H1 (cell line): ENCODE measurements around the gene PTPRJ. TPM values are rescaled to one million over a fixed set of nuclear protein-coding genes. Genes with fewer than 3 reads are reported as not detected.

Source experiments
- CTCF ChIA-PET: fragments of 300-600 bp; sonication (Branson Sonifier 250); formaldehyde crosslinking; loops from one replicate; lab custom pipeline; 2021; ENCODE audit not compliant: partially characterized antibody; lab: Charles Lee
- POLR2A ChIA-PET: fragments of 300-600 bp; sonication (Branson Sonifier 250); formaldehyde crosslinking; loops from one replicate; lab custom pipeline; 2021; ENCODE audit warnings: inconsistent platforms; ENCODE audit not compliant: partially characterized antibody; lab: Charles Lee
- DNase-seq, 2 experiments: peaks; one replicate each; pipeline versions ENCODE4 v3.0.0 to v3.0.0-alpha.2; 2010 to 2022; ENCODE audit warnings: low spot score in 2 of 2, low read depth in 1 of 2, mixed read lengths in 1 of 2
- FAIRE-seq: peaks from 2 replicates; lab custom pipeline; 2011; peaks lifted over from hg19 to GRCh38; lab: Jason Lieb, UNC
- H2AFZ ChIP-seq: 2 replicates; pipeline ENCODE4 v1.8.1; 2012; ENCODE audit warnings: low read length, inconsistent platforms
- H2AK5ac ChIP-seq: 2 replicates; pipeline ENCODE4 v1.6.1; 2013; ENCODE audit warnings: low read depth, low read length
- H2BK120ac ChIP-seq: replicated peaks from 2 replicates; pipeline ENCODE3; 2013; ENCODE audit warnings: low read depth, low read length, inconsistent platforms
- H2BK12ac ChIP-seq: 2 replicates; pipeline ENCODE4 v1.6.1; 2013; ENCODE audit warnings: low read depth, low read length
- H2BK15ac ChIP-seq: 2 replicates; pipeline ENCODE4 v1.6.1; 2013; ENCODE audit warnings: low read length
- H2BK20ac ChIP-seq: 2 replicates; pipeline ENCODE4 v1.6.1; 2013; ENCODE audit warnings: low read length
- H2BK5ac ChIP-seq: 2 replicates; pipeline ENCODE4 v1.6.1; 2013; ENCODE audit warnings: low read depth, low read length
- H3K14ac ChIP-seq: 2 replicates; pipeline ENCODE4 v1.6.1; 2013; ENCODE audit warnings: inconsistent platforms; ENCODE audit not compliant: insufficient read length
- H3K18ac ChIP-seq: 2 replicates; pipeline ENCODE4 v1.6.1; 2013; ENCODE audit warnings: low read length; ENCODE audit errors: extremely low read depth
- H3K23ac ChIP-seq: 2 replicates; pipeline ENCODE4 v1.6.1; 2013; ENCODE audit warnings: inconsistent platforms; ENCODE audit not compliant: insufficient read length
- H3K23me2 ChIP-seq: 2 replicates; pipeline ENCODE4 v1.6.1; 2013; ENCODE audit warnings: low read depth, low read length
- H3K27ac ChIP-seq: 2 replicates; pipeline ENCODE4 v1.6.1; 2011; ENCODE audit warnings: low read depth, low read length, inconsistent platforms
- H3K27me3 ChIP-seq, 4 experiments: replicated peaks in 1 of 4; 1 replicate in 1 of 4; 2 replicates in 3 of 4; pipeline versions ENCODE4 v1.6.1 to v1.8.1; 2011 to 2013; ENCODE audit warnings: low read length in 3 of 4, mild to moderate bottlenecking in 3 of 4, inconsistent platforms in 2 of 4, mixed read lengths in 2 of 4, moderate library complexity in 1 of 4; ENCODE audit not compliant: control insufficient read depth in 3 of 4, insufficient read depth in 3 of 4; ENCODE audit errors: extremely low read depth in 1 of 4
- H3K36me3 ChIP-seq, 4 experiments: 2 replicates each; pipeline versions ENCODE4 v1.6.1 to v1.8.1; 2011 to 2013; ENCODE audit warnings: mild to moderate bottlenecking in 4 of 4, low read length in 3 of 4, moderate library complexity in 2 of 4, control low read depth in 1 of 4, inconsistent platforms in 1 of 4; ENCODE audit not compliant: insufficient read depth in 4 of 4, control insufficient read depth in 2 of 4
- H3K4ac ChIP-seq: replicated peaks from 2 replicates; pipeline ENCODE3; 2013; ENCODE audit warnings: low read length, low read depth, mixed read lengths, inconsistent platforms; ENCODE audit not compliant: insufficient read length
- H3K4me1 ChIP-seq, 4 experiments: replicated peaks in 1 of 4; 1 replicate in 1 of 4; 2 replicates in 3 of 4; pipeline versions ENCODE4 v1.6.1 to v1.8.1; 2011 to 2013; ENCODE audit warnings: low read length in 3 of 4, inconsistent platforms in 2 of 4, mixed read lengths in 1 of 4; ENCODE audit not compliant: insufficient read depth in 4 of 4, control insufficient read depth in 3 of 4
- H3K4me2 ChIP-seq, 2 experiments: 2 replicates each; pipeline versions ENCODE4 v1.6.1 to v1.8.1; 2011 to 2013; ENCODE audit warnings: low read depth in 2 of 2, low read length in 2 of 2, control low read depth in 1 of 2, inconsistent platforms in 1 of 2, mild to moderate bottlenecking in 1 of 2; ENCODE audit not compliant: insufficient read depth in 1 of 2
- H3K4me3 ChIP-seq, 4 experiments: fragments of 200-600, 300-600 bp in 1 of 4; sonication (generic), shearing (Covaris generic), sonication (Bioruptor Twin) in 1 of 4; 2 replicates each; pipeline versions ENCODE4 v1.5.1 to v1.8.1; 2011 to 2016; ENCODE audit warnings: low read length in 4 of 4, low read depth in 3 of 4, control low read depth in 2 of 4, inconsistent platforms in 2 of 4, mild to moderate bottlenecking in 2 of 4, mixed read lengths in 1 of 4, moderate library complexity in 1 of 4; ENCODE audit not compliant: insufficient read depth in 2 of 4; ENCODE audit errors: extremely low read depth in 1 of 4
- H3K56ac ChIP-seq: replicated peaks from 2 replicates; pipeline ENCODE3; 2013; ENCODE audit warnings: low read depth, mild to moderate bottlenecking, mixed read lengths, low read length, inconsistent platforms; ENCODE audit not compliant: insufficient read length
- H3K79me1 ChIP-seq: 2 replicates; pipeline ENCODE4 v1.6.1; 2013; ENCODE audit warnings: low read depth, low read length, control low read depth
- H3K79me2 ChIP-seq, 2 experiments: 2 replicates each; pipeline versions ENCODE4 v1.6.1 to v1.8.1; 2012 to 2013; ENCODE audit warnings: low read length in 2 of 2, mild to moderate bottlenecking in 2 of 2, inconsistent platforms in 1 of 2; ENCODE audit not compliant: insufficient read depth in 2 of 2, control insufficient read depth in 1 of 2
- H3K9ac ChIP-seq, 4 experiments: replicated peaks in 1 of 4; 1 replicate in 1 of 4; 2 replicates in 3 of 4; pipeline versions ENCODE4 v1.6.1 to v1.8.1; 2011 to 2013; ENCODE audit warnings: low read depth in 3 of 4, low read length in 3 of 4, control low read depth in 2 of 4, mild to moderate bottlenecking in 2 of 4, moderate library complexity in 2 of 4, inconsistent platforms in 1 of 4; ENCODE audit errors: extremely low read depth in 1 of 4
- H3K9me3 ChIP-seq, 2 experiments: 2 replicates each; pipeline versions ENCODE4 v1.6.1 to v1.8.1; 2012 to 2013; ENCODE audit warnings: mild to moderate bottlenecking in 2 of 2, moderate library complexity in 2 of 2, control low read depth in 1 of 2, inconsistent platforms in 1 of 2, low read depth in 1 of 2, low read length in 1 of 2, mixed read lengths in 1 of 2; ENCODE audit not compliant: insufficient read depth in 2 of 2
- H4K20me1 ChIP-seq, 2 experiments: replicated peaks in 1 of 2; 2 replicates each; pipeline versions ENCODE3 to v1.8.1; 2011 to 2013; ENCODE audit warnings: inconsistent platforms in 2 of 2, low read length in 2 of 2, mild to moderate bottlenecking in 1 of 2; ENCODE audit not compliant: insufficient read depth in 2 of 2, control insufficient read depth in 1 of 2
- H4K5ac ChIP-seq: 2 replicates; pipeline ENCODE4 v1.6.1; 2013; ENCODE audit warnings: low read length, low read depth, mixed read lengths, inconsistent platforms; ENCODE audit not compliant: insufficient read length
- H4K8ac ChIP-seq: 2 replicates; pipeline ENCODE4 v1.8.0; 2013; ENCODE audit warnings: mild to moderate bottlenecking, moderate library complexity, low read length, inconsistent platforms; ENCODE audit not compliant: insufficient read depth; ENCODE audit errors: extremely low read depth
- H4K91ac ChIP-seq: replicated peaks from 2 replicates; pipeline ENCODE3; 2013; ENCODE audit warnings: low read length, mixed read lengths, inconsistent platforms; ENCODE audit not compliant: insufficient read length
- ASH2L ChIP-seq: fragments of 200-600, 300-600 bp; sonication (generic); IDR thresholded peaks from one replicate; pipeline ENCODE4 v1.7.1; 2017; ENCODE audit warnings: low read length
- CTCF ChIP-seq, 3 experiments: IDR thresholded peaks; 1 replicate in 2 of 3; 2 replicates in 1 of 3; pipeline versions ENCODE4 v1.5.1 to v1.6.1; 2011; ENCODE audit warnings: low read length in 3 of 3, mild to moderate bottlenecking in 3 of 3, inconsistent platforms in 2 of 3, low read depth in 1 of 3, moderate library complexity in 1 of 3; ENCODE audit not compliant: insufficient read depth in 1 of 3; ENCODE audit errors: control extremely low read depth in 1 of 3
- HDAC2 ChIP-seq, 2 experiments: fragments of 300-600 bp in 1 of 2; sonication (generic) in 1 of 2; IDR thresholded peaks; 2 replicates each; pipeline ENCODE4 v1.6.1; 2011 to 2012; ENCODE audit warnings: low read depth in 2 of 2, low read length in 2 of 2, mild to moderate bottlenecking in 2 of 2, moderate library complexity in 2 of 2, borderline replicate concordance in 1 of 2, inconsistent platforms in 1 of 2
- HDAC6 ChIP-seq: IDR thresholded peaks from one replicate; pipeline ENCODE4 v1.7.1; 2012; ENCODE audit warnings: low read depth, mild to moderate bottlenecking, inconsistent platforms, low read length, moderate library complexity
- KDM4A ChIP-seq: IDR thresholded peaks from one replicate; pipeline ENCODE4 v1.7.1; 2012; ENCODE audit warnings: low read depth, mild to moderate bottlenecking, moderate library complexity, low read length, inconsistent platforms; ENCODE audit not compliant: severe bottlenecking
- KDM5A ChIP-seq: fragments of 200-600 bp; IDR thresholded peaks from 2 replicates; pipeline ENCODE4 v1.7.1; 2012; ENCODE audit warnings: mild to moderate bottlenecking, low read length, inconsistent platforms, mixed read lengths
- RBBP5 ChIP-seq: IDR thresholded peaks from 2 replicates; pipeline ENCODE4 v1.7.1; 2012; ENCODE audit warnings: low read depth, mild to moderate bottlenecking, inconsistent platforms, low read length, moderate library complexity, borderline replicate concordance
- SIN3A ChIP-seq, 2 experiments: IDR thresholded peaks in 1 of 2; conservative IDR thresholded peaks in 1 of 2; 2 replicates each; pipeline ENCODE4 v1.6.1; 2011 to 2012; ENCODE audit warnings: low read length in 2 of 2, improper control_type of control experiment in 1 of 2, low read depth in 1 of 2, mild to moderate bottlenecking in 1 of 2
- SIX5 ChIP-seq: IDR thresholded peaks from 2 replicates; pipeline ENCODE4 v1.6.1; 2011; ENCODE audit warnings: mild to moderate bottlenecking, low read depth, low read length
- WGBS, 2 experiments: shearing (Covaris generic) in 1 of 2; methylation state at CpG; one replicate each; pipeline versions ENCODE4 v1.1.6 to v1.1.7; 2013 to 2015; ENCODE audit warnings: low lambda C conversion rate in 2 of 2, mixed read lengths in 2 of 2, inconsistent platforms in 1 of 2, low coverage in 1 of 2, missing lambda C conversion rate in 1 of 2; ENCODE audit not compliant: insufficient replicate concordance in 2 of 2, insufficient coverage in 1 of 2, insufficient read length in 1 of 2; ENCODE audit errors: extremely low coverage in 1 of 2, missing lambda C conversion rate in 1 of 2; 5-methylcytosine and 5-hydroxymethylcytosine counted together
- polyA plus RNA-seq, 7 experiments: library from polyadenylated mRNA; depleted of rRNA in 3 of 7; stranded (reverse) in 5 of 7; unstranded in 2 of 7; fragments of >200 nt in 5 of 7; fragments of 200-250 nt in 2 of 7; gene quantifications; 1 replicate in 5 of 7; 2 replicates in 1 of 7; 4 replicates in 1 of 7; pipeline versions ENCODE4 v1.2.1 to v1.2.3, GENCODE V29; 2011 to 2013; ENCODE audit warnings: missing spikeins in 2 of 7, mixed read lengths in 2 of 7
- total RNA-seq: library from RNA; stranded (reverse); fragmentation: NEBNext Ultra II Directional; extraction: Animal tissue kit (Norgen Biotek cat#: 25700); gene quantifications from 2 replicates; pipeline ENCODE4 v1.2.1, GENCODE V29; 2021

PTPRJ gene
- total and polyA plus RNA-seq, 2 of the 8 experiments (the other 6 are each of a cell fraction or from before 2014, with no cell fraction given), result 4.4 to 22.6 TPM

- POLR2A ChIA-PET, result no interaction called here
- Histone ChIP-seq H2BK15ac (no peak overlapping the region), H3K79me1 (no peaks in the 10 kb centered on the region), H2BK120ac (no peak overlapping the region), H4K91ac (peak overlapping the region; percentile 19), H3K4me1 (peaks cover 0 to 10% (median 7%) of the 10 kb centered on the region in 4 experiments; a peak in 6 of 7 replicates), H2BK5ac (no peak overlapping the region), H3K27ac (no peak overlapping the region), H3K14ac (no peak overlapping the region), H3K23me2 (0 out of 2 replicates have a peak, but pooled peaks cover 4% of the 10 kb centered on the region), H3K9me3 (no peaks in the 10 kb centered on the region), H4K20me1 (no peaks in the 10 kb centered on the region), H3K4me2 (no peak overlapping the region), H2BK20ac (no peak overlapping the region; the same call in 1 of the 2 replicates), H3K9ac (no peak overlapping the region), H3K4ac (peak overlapping the region; percentile 89), H4K8ac (no peak overlapping the region), H2BK12ac (peak overlapping the region; percentile 3; the same call in 1 of the 2 replicates), H3K4me3 (no peak overlapping the region), H4K5ac (no peak overlapping the region), H3K36me3 (no peaks in the 10 kb centered on the region), H2AFZ (0 out of 2 replicates have a peak overlapping the region, but pooled peaks have one; percentile 5), H3K79me2 (no peaks in the 10 kb centered on the region), H3K18ac (no peak overlapping the region), H3K27me3 (no peaks in the 10 kb centered on the region), H3K23ac (no peak overlapping the region), H2AK5ac (no peak overlapping the region), H3K56ac (no peak overlapping the region)
- no peak for DNase-seq
- 87% methylated on average over 7 of the region's 7 CpGs; no CpG with 5 or more reads in 1 of the 2 experiments for WGBS, 2 experiments
- CTCF ChIA-PET, result interaction anchor here (1.0 to 2.8 kb wide), 5 partner anchors 7 to 166 kb away, joined by 3 to 14 read pairs (median 6); no protein-coding TSS in a partner anchor
- FAIRE-seq, result no peak
- TF ChIP-seq CTCF (IDR thresholded peaks at IDR 0.05; ENCODE audit: control extremely low read depth in 1 of 3, insufficient read depth in 1 of 3, low read depth in 1 of 3, low read length in 3 of 3) (no peak), HDAC6 (no peak), KDM4A (no peak), KDM5A (no peak), RBBP5 (no peak), SIN3A (conservative IDR thresholded peaks at IDR 0.05 in 1 of 2, IDR thresholded peaks at IDR 0.05 in 1 of 2; ENCODE audit: low read depth in 1 of 2, low read length in 2 of 2) (no peak), SIX5 (no peak), HDAC2 (IDR thresholded peaks at IDR 0.05; ENCODE audit: borderline replicate concordance in 1 of 2, low read depth in 2 of 2, low read length in 2 of 2) (no peak), ASH2L (no peak)
Observed at GRCh38 chr11:47941907-47942558, 38.3 kb upstream of the PTPRJ start.
